H9 (cell line): ENCODE data around the gene CHRNG. TPM values are rescaled to one million over a fixed set of nuclear protein-coding genes. Genes with fewer than 3 reads are reported as not detected.

Source experiments
- DNase-seq: peaks from one replicate; pipeline ENCODE4 v3.0.0-alpha.2; 2017
- H2AFZ ChIP-seq: one replicate; pipeline ENCODE4 v1.6.1; 2013; ENCODE audit warnings: mild to moderate bottlenecking, low read length, control low read depth, moderate library complexity
- H2AK5ac ChIP-seq: 2 replicates; pipeline ENCODE4 v1.6.1; 2013; ENCODE audit warnings: low read length, control low read depth, mixed read lengths; ENCODE audit not compliant: insufficient read length
- H2BK120ac ChIP-seq: one replicate; pipeline ENCODE4 v1.6.1; 2013; ENCODE audit warnings: low read depth, mild to moderate bottlenecking, low read length, control low read depth, inconsistent platforms; ENCODE audit not compliant: poor library complexity, severe bottlenecking
- H2BK12ac ChIP-seq: 2 replicates; pipeline ENCODE4 v1.6.1; 2013; ENCODE audit warnings: low read length, control low read depth, mixed read lengths, low read depth; ENCODE audit not compliant: insufficient read length
- H2BK15ac ChIP-seq: 2 replicates; pipeline ENCODE4 v1.6.1; 2013; ENCODE audit warnings: low read depth, low read length, control low read depth
- H2BK20ac ChIP-seq: one replicate; pipeline ENCODE4 v1.6.1; 2013; ENCODE audit warnings: low read depth, mild to moderate bottlenecking, low read length, control low read depth, inconsistent platforms; ENCODE audit not compliant: poor library complexity, severe bottlenecking
- H2BK5ac ChIP-seq: 2 replicates; pipeline ENCODE4 v1.6.1; 2013; ENCODE audit warnings: low read length, control low read depth, mixed read lengths; ENCODE audit not compliant: insufficient read length
- H3K14ac ChIP-seq: 2 replicates; pipeline ENCODE4 v1.6.1; 2013; ENCODE audit warnings: low read length, control low read depth; ENCODE audit not compliant: insufficient read depth
- H3K18ac ChIP-seq: 2 replicates; pipeline ENCODE4 v1.6.1; 2013; ENCODE audit warnings: low read depth, mild to moderate bottlenecking, mixed read lengths, low read length, control low read depth; ENCODE audit not compliant: insufficient read length
- H3K23ac ChIP-seq: 2 replicates; pipeline ENCODE4 v1.6.1; 2013; ENCODE audit warnings: low read length, control low read depth, mixed read lengths, low read depth; ENCODE audit not compliant: insufficient read length
- H3K23me2 ChIP-seq: 2 replicates; pipeline ENCODE4 v1.6.1; 2013; ENCODE audit warnings: low read depth, mild to moderate bottlenecking, mixed read lengths, low read length, control low read depth; ENCODE audit not compliant: insufficient read length, poor library complexity, severe bottlenecking
- H3K27ac ChIP-seq: 2 replicates; pipeline ENCODE4 v1.5.1; 2013; ENCODE audit warnings: low read length, control low read depth, mixed read lengths, low read depth; ENCODE audit not compliant: insufficient read length
- H3K27me3 ChIP-seq: 2 replicates; pipeline ENCODE4 v1.6.1; 2013; ENCODE audit warnings: low read length, control low read depth, inconsistent platforms; ENCODE audit not compliant: insufficient read depth
- H3K4ac ChIP-seq: 2 replicates; pipeline ENCODE4 v1.6.1; 2013; ENCODE audit warnings: low read depth, mild to moderate bottlenecking, control low read depth, inconsistent platforms, low read length, moderate library complexity
- H3K4me1 ChIP-seq: 2 replicates; pipeline ENCODE4 v1.6.1; 2013; ENCODE audit warnings: low read length, control low read depth, inconsistent platforms; ENCODE audit not compliant: insufficient read depth
- H3K4me2 ChIP-seq: 2 replicates; pipeline ENCODE4 v1.6.1; 2013; ENCODE audit warnings: low read length, control low read depth, mixed read lengths; ENCODE audit not compliant: insufficient read length, insufficient read depth
- H3K56ac ChIP-seq: 2 replicates; pipeline ENCODE4 v1.6.1; 2013; ENCODE audit warnings: low read depth, mild to moderate bottlenecking, mixed read lengths, low read length, control low read depth; ENCODE audit not compliant: insufficient read length
- H3K79me1 ChIP-seq: 2 replicates; pipeline ENCODE4 v1.6.1; 2013; ENCODE audit warnings: low read depth, mild to moderate bottlenecking, moderate library complexity, low read length, control low read depth, inconsistent platforms; ENCODE audit not compliant: insufficient read depth, poor library complexity, severe bottlenecking
- H3K79me2 ChIP-seq: 2 replicates; pipeline ENCODE4 v1.6.1; 2013; ENCODE audit warnings: low read length, control low read depth, inconsistent platforms; ENCODE audit not compliant: insufficient read depth
- H3K9ac ChIP-seq: 2 replicates; pipeline ENCODE4 v1.6.1; 2013; ENCODE audit warnings: low read length, control low read depth, mixed read lengths; ENCODE audit not compliant: insufficient read length; ENCODE audit errors: extremely low read depth
- H3K9me3 ChIP-seq: one replicate; pipeline ENCODE4 v1.6.1; 2013; ENCODE audit warnings: low read depth, low read length, inconsistent platforms; ENCODE audit not compliant: control insufficient read depth
- H3T11ph ChIP-seq: one replicate; pipeline ENCODE4 v1.6.1; 2013; ENCODE audit warnings: mild to moderate bottlenecking, low read length, control low read depth, inconsistent platforms
- H4K20me1 ChIP-seq: one replicate; pipeline ENCODE4 v1.6.1; 2013; ENCODE audit not compliant: control insufficient read depth, insufficient read length, insufficient read depth
- H4K5ac ChIP-seq: 2 replicates; pipeline ENCODE4 v1.6.1; 2013; ENCODE audit warnings: low read depth, mild to moderate bottlenecking, mixed read lengths, low read length, control low read depth; ENCODE audit not compliant: insufficient read length
- H4K8ac ChIP-seq: replicated peaks from 2 replicates; pipeline ENCODE4 v1.6.1; 2013; ENCODE audit warnings: low read length, control low read depth, mixed read lengths, low read depth; ENCODE audit not compliant: insufficient read length
- H4K91ac ChIP-seq: 2 replicates; pipeline ENCODE4 v1.6.1; 2013; ENCODE audit warnings: low read depth, mild to moderate bottlenecking, moderate library complexity, mixed read lengths, low read length, control low read depth; ENCODE audit not compliant: insufficient read length
- H3K27ac Mint-ChIP-seq, 3 experiments: 2 replicates in 2 of 3; 3 replicates in 1 of 3; pipeline ENCODE4 v1.8.0; 2020 to 2021; ENCODE audit warnings: mixed read lengths in 3 of 3, mild to moderate bottlenecking in 1 of 3, moderate library complexity in 1 of 3
- H3K27me3 Mint-ChIP-seq: 2 replicates; pipeline ENCODE4 v1.8.0; 2021; ENCODE audit warnings: low read depth, mild to moderate bottlenecking, moderate library complexity, mixed read lengths
- H3K36me3 Mint-ChIP-seq, 3 experiments: 2 replicates in 2 of 3; 3 replicates in 1 of 3; pipeline ENCODE4 v1.8.0; 2020 to 2021; ENCODE audit warnings: low read depth in 3 of 3, mixed read lengths in 3 of 3; ENCODE audit not compliant: insufficient read depth in 1 of 3
- H3K4me1 Mint-ChIP-seq, 2 experiments: 2 replicates each; pipeline ENCODE4 v1.8.0; 2020; ENCODE audit warnings: mixed read lengths in 2 of 2
- H3K4me3 Mint-ChIP-seq, 2 experiments: 2 replicates in 1 of 2; 3 replicates in 1 of 2; pipeline ENCODE4 v1.8.0; 2020 to 2021; ENCODE audit warnings: mild to moderate bottlenecking in 2 of 2, mixed read lengths in 2 of 2, moderate library complexity in 1 of 2
- H3K9me3 Mint-ChIP-seq, 2 experiments: 2 replicates in 1 of 2; 3 replicates in 1 of 2; pipeline ENCODE4 v1.8.0; 2020; ENCODE audit warnings: mild to moderate bottlenecking in 2 of 2, mixed read lengths in 2 of 2, moderate library complexity in 1 of 2
- CTCF ChIP-seq: fragments of 200-600 bp; sonication (generic); conservative IDR thresholded peaks from 3 replicates; pipeline ENCODE4 v1.8.0; 2021; ENCODE audit warnings: antibody characterized with exemption, mild to moderate bottlenecking
- WGBS: extraction: QIAGEN DNeasy Blood & Tissue Kit; methylation state at CpG from one replicate; pipeline ENCODE4 v1.1.7; 2013; ENCODE audit warnings: missing lambda C conversion rate, low lambda C conversion rate, mixed read lengths; ENCODE audit not compliant: insufficient read length; ENCODE audit errors: extremely low coverage; 5-methylcytosine and 5-hydroxymethylcytosine counted together
- total RNA-seq: library from RNA; stranded (reverse); gene quantifications from 2 replicates; pipeline ENCODE4 v1.2.1, GENCODE V29; 2021

The CHRNG gene
- total RNA-seq, 1 experiment from 2014 or later = not detected

- H3K9me3 ChIP-seq = no peaks in the 10 kb centered on the region
- no peak overlapping the region for H2BK20ac ChIP-seq
- H3K9ac ChIP-seq = no peak overlapping the region
- no peak overlapping the region for H3K23ac ChIP-seq
- no peak overlapping the region for H4K8ac ChIP-seq
- peaks cover 0 to 2% of the 10 kb centered on the region in 2 experiments; a peak in 2 of 5 replicates for H3K9me3 Mint-ChIP-seq
- no peak overlapping the region for H3K18ac ChIP-seq
- H3K23me2 ChIP-seq = peaks cover 12% of the 10 kb centered on the region
- peaks cover 17% of the 10 kb centered on the region for H3K27me3 ChIP-seq
- H3K36me3 Mint-ChIP-seq = no peaks in the 10 kb centered on the region
- H2BK12ac ChIP-seq = no peak overlapping the region
- no peak overlapping the region for H4K91ac ChIP-seq
- H3K4ac ChIP-seq = no peak overlapping the region
- no peak for DNase-seq
- H3K27ac Mint-ChIP-seq = no peak overlapping the region
- no peak overlapping the region for H2BK5ac ChIP-seq
- no peak overlapping the region for H2BK120ac ChIP-seq
- H4K20me1 ChIP-seq = peaks cover 3% of the 10 kb centered on the region
- peaks cover 73% of the 10 kb centered on the region for H3K27me3 Mint-ChIP-seq
- H3T11ph ChIP-seq = no peak overlapping the region
- H3K14ac ChIP-seq = no peak overlapping the region
- no peak overlapping the region for H2BK15ac ChIP-seq
- no peak for TF ChIP-seq CTCF
- no peak overlapping the region for H2AFZ ChIP-seq
- H3K27ac ChIP-seq = no peak overlapping the region
- H3K4me1 ChIP-seq = 0 out of 2 replicates have a peak, but pooled peaks cover 3% of the 10 kb centered on the region
- H2AK5ac ChIP-seq = no peak overlapping the region
- H3K79me2 ChIP-seq = no peaks in the 10 kb centered on the region
- H4K5ac ChIP-seq = no peak overlapping the region
- WGBS = no CpG with 5 or more reads among the region's 2 CpGs
- no peak overlapping the region for H3K4me2 ChIP-seq
- no peaks in the 10 kb centered on the region for H3K79me1 ChIP-seq
- H3K56ac ChIP-seq = no peak overlapping the region
- H3K4me3 Mint-ChIP-seq = peak overlapping the region in 1 of 2 experiments; percentile 80; a peak in 3 of 5 replicates
- H3K4me1 Mint-ChIP-seq = peaks cover 17 to 62% of the 10 kb centered on the region in 2 experiments
These were observed 35.1 kb upstream of the CHRNG start for GRCh38 chr2:232504438-232504837.
